ENCODE data around the gene DCUN1D1. TPM values are rescaled to one million over a fixed set of nuclear protein-coding genes. Genes with fewer than 3 reads are reported as not detected.

Gene DCUN1D1
- total RNA-seq, 1 donor from 2014 or later, result 64.6 TPM

DNA sequence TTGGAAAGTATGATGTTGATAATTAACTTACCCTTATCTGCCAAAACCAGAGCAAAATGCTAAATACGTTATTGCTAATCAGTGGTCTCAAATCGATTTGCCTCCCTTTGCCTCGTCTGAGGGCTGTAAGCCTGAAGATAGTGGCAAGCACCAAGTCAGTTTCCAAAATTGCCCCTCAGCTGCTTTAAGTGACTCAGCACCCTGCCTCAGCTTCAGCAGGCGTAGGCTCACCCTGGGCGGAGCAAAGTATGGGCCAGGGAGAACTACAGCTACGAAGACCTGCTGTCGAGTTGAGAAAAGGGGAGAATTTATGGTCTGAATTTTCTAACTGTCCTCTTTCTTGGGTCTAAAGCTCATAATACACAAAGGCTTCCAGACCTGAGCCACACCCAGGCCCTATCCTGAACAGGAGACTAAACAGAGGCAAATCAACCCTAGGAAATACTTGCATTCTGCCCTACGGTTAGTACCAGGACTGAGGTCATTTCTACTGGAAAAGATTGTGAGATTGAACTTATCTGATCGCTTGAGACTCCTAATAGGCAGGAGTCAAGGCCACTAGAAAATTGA, 59.7 kb downstream of the DCUN1D1 start:
- Mint-ChIP-seq H3K27me3 (no peaks in the 10 kb centered on the region), H3K27ac (peak overlapping the region; percentile 82), H3K4me1 (ENCODE audit: low read depth) (peaks cover 25% of the 10 kb centered on the region), H3K36me3 (ENCODE audit: insufficient read depth) (peaks cover 13% of the 10 kb centered on the region), H3K4me3 (ENCODE audit: low read depth) (peak overlapping the region; percentile 37), H3K9me3 (ENCODE audit: low read depth) (no peaks in the 10 kb centered on the region)
- no peak for DNase-seq (ENCODE audit: low spot score, unreplicated experiment)
- TF ChIP-seq, protein P1, sequence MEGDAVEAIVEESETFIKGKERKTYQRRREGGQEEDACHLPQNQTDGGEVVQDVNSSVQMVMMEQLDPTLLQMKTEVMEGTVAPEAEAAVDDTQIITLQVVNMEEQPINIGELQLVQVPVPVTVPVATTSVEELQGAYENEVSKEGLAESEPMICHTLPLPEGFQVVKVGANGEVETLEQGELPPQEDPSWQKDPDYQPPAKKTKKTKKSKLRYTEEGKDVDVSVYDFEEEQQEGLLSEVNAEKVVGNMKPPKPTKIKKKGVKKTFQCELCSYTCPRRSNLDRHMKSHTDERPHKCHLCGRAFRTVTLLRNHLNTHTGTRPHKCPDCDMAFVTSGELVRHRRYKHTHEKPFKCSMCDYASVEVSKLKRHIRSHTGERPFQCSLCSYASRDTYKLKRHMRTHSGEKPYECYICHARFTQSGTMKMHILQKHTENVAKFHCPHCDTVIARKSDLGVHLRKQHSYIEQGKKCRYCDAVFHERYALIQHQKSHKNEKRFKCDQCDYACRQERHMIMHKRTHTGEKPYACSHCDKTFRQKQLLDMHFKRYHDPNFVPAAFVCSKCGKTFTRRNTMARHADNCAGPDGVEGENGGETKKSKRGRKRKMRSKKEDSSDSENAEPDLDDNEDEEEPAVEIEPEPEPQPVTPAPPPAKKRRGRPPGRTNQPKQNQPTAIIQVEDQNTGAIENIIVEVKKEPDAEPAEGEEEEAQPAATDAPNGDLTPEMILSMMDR (IDR thresholded peaks at IDR 0.05; ENCODE audit: unreplicated experiment), result no peak

DNA sequence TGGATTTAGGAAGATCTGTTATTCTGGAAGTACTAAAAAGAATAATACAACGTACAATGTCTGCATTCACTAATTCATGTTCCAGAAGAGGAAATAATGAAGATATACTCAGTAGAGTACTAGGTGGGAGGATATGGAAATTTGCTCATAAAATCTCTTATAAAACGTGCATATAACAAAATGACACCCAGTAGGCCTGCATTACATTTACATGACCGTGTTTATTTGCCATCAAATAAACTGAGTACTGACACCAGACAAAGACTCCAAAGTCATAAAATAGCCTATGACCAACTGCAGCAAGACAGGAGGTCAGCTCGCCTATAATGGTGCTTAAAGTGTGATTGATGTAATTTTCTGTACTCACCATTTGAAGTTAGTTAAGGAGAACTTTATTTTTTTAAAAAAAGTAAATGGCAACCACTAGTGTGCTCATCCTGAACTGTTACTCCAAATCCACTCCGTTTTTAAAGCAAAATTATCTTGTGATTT, 60.4 kb downstream of the DCUN1D1 start:
- Mint-ChIP-seq H3K27ac (no peak overlapping the region), H3K4me3 (ENCODE audit: low read depth) (no peak overlapping the region), H3K9me3 (ENCODE audit: low read depth) (no peaks in the 10 kb centered on the region), H3K36me3 (ENCODE audit: insufficient read depth) (peaks cover 11% of the 10 kb centered on the region), H3K4me1 (ENCODE audit: low read depth) (peaks cover 25% of the 10 kb centered on the region), H3K27me3 (no peaks in the 10 kb centered on the region)
- DNase-seq (ENCODE audit: low spot score, unreplicated experiment), result no peak
- TF ChIP-seq, protein P1 (IDR thresholded peaks at IDR 0.05; ENCODE audit: unreplicated experiment), result no peak

DNA sequence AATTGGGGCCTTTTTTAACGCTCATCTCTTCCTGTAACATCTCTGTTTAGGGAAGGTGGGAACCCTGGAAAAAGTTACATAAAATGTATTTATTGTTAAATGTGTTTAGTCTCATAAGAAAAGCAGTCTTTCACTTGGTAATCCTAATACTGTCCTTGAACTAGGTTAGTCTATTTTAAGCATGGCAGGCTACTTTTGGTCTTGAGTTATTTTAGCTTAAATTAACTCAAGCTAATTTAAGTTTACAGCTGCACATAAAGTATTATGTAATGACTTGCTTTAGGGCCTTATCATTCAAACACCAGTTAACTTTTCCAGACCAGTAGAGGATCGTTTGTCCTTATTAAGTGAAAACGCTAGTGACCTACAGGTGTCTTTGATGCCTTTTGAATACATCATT, 63.2 kb downstream of the DCUN1D1 start:
- TF ChIP-seq, protein P1 (IDR thresholded peaks at IDR 0.05; ENCODE audit: unreplicated experiment), result no peak
- Mint-ChIP-seq H3K9me3 (ENCODE audit: low read depth) (no peaks in the 10 kb centered on the region), H3K4me3 (ENCODE audit: low read depth) (no peak overlapping the region), H3K27me3 (no peaks in the 10 kb centered on the region), H3K27ac (no peak overlapping the region), H3K4me1 (ENCODE audit: low read depth) (peaks cover 22% of the 10 kb centered on the region), H3K36me3 (ENCODE audit: insufficient read depth) (peaks cover 11% of the 10 kb centered on the region)
- DNase-seq (ENCODE audit: low spot score, unreplicated experiment), result no peak

DNA sequence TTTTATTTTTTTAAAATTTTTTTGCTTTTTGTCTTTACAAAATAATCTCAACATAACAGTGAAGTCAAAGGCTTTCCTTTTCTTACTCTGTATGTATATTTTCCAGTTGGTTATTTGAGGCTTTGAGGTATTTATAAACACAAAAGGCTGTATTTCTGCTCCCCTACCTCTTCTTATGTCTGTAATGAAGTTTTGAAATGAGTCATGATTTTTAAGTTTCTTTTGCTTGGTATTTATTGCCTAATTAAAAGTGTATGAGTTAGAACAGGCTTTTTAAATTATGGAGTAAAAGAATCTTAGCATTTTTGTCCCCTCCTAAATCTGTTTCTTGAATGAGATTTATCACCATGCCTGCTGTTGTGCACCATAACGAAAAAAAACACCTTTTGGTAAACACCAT, 66.0 kb downstream of the DCUN1D1 start:
- DNase-seq (ENCODE audit: low spot score, unreplicated experiment), result no peak

DNA sequence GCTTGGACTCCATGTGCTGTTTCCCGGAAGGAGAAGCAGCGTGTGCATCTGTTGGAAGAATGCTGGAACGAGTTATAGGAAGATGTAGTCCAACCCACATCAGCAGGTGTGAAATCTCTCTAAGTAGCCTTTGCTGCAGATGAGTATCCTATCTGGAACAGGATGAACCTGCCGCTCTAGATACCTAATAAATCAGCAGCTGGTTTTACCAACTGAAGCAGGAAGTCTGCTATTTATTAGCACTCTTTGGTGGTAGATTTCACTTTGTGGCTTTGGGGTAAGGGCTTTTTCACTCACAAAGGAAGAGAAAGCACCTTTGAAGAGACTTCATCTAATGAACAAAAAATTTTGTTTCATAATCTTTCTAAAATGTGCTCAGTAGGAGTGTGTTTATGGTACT, 66.4 kb downstream of the DCUN1D1 start:
- no peak for DNase-seq (ENCODE audit: low spot score, unreplicated experiment)
- Mint-ChIP-seq H3K27me3 (no peaks in the 10 kb centered on the region), H3K4me1 (ENCODE audit: low read depth) (no peaks in the 10 kb centered on the region), H3K36me3 (ENCODE audit: insufficient read depth) (peaks cover 14% of the 10 kb centered on the region), H3K9me3 (ENCODE audit: low read depth) (no peaks in the 10 kb centered on the region), H3K27ac (no peak overlapping the region), H3K4me3 (ENCODE audit: low read depth) (no peak overlapping the region)
- TF ChIP-seq, protein P1 (IDR thresholded peaks at IDR 0.05; ENCODE audit: unreplicated experiment), result no peak

More for the DNA sequence above, 66.0 kb downstream of the DCUN1D1 start:
- TF ChIP-seq, protein P1 (IDR thresholded peaks at IDR 0.05; ENCODE audit: unreplicated experiment), result no peak
- Mint-ChIP-seq H3K27ac (no peak overlapping the region), H3K4me3 (ENCODE audit: low read depth) (no peak overlapping the region), H3K27me3 (no peaks in the 10 kb centered on the region), H3K9me3 (ENCODE audit: low read depth) (no peaks in the 10 kb centered on the region), H3K36me3 (ENCODE audit: insufficient read depth) (peaks cover 14% of the 10 kb centered on the region), H3K4me1 (ENCODE audit: low read depth) (peaks cover 4% of the 10 kb centered on the region)
